ENCODE data around the gene DOCK1.

The DOCK1 gene

DNA sequence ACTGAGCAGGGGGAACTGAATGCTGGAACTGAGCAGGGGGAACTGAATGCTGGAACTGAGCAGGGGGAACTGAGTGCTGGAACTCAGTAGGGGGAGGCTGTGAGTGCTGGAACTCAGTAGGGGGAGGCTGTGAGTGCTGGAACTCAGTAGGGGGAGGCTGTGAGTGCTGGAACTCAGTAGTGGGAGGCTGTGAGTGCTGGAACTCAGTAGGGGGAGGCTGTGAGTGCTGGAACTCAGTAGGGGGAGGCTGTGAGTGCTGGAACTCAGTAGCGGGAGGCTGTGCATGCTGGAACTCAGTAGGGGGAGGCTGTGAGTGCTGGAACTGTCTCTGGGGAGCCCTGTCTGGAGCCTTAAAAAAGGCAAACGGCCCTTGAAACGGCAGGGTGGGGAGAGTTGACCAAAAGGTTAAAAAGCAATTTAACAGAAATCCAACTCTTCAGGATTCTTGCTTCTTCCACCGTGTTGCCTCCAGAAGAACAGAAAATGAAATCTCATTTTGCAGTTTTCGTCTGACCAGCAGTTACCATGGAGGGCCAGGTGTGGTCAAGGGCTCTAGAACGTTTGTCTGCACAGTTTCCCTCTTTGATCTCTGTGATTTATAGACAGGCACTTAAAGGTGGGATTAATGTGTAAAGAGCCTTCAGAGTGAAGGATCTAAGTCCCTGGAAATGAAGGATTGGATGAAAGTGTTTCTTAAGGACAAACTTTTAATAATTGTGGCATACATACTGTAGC lies 19.1 kb downstream of the DOCK1 start:
- Histone ChIP-seq H3K27ac (ENCODE audit: insufficient read depth, low read depth, low read length, poor library complexity, severe bottlenecking) (no peak overlapping the region), H3K9me3 (ENCODE audit: control insufficient read depth, low read length) (no peaks in the 10 kb centered on the region), H3K27me3 (ENCODE audit: control insufficient read depth, insufficient read depth, low read length, poor library complexity, severe bottlenecking) (no peaks in the 10 kb centered on the region), H3K4me3 (ENCODE audit: insufficient read depth, low read depth, low read length) (no peak overlapping the region), H3K36me3 (ENCODE audit: control insufficient read depth, insufficient read depth, low read length) (no peaks in the 10 kb centered on the region), H3K4me1 (ENCODE audit: control insufficient read depth, insufficient read depth, low read length) (peaks cover 10% of the 10 kb centered on the region)
- WGBS, 2 experiments = 74 to 75% methylated on average over 6 of the region's 6 CpGs

DNA sequence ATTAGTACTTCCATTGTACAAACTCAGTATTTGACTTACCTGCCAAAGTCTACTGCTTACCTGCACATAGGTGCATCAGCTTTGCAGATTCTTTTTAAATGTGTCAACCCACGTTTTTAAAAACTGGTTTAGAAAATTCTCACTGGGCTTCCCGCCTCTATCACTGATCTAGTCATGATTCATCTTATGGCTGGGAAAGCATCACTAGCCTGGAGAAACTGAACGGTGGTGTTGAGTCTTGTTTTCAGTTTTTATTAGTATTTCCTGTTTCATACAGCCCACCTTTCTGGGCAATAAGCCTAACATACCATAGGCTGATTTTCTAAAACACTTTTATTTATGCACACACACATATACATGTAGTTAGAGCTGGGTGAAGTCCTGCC lies 19.7 kb downstream of the DOCK1 start:
- H3K4me3 ChIP-seq (ENCODE audit: insufficient read depth, low read depth, low read length) = no peak overlapping the region
- no peaks in the 10 kb centered on the region for H3K36me3 ChIP-seq (ENCODE audit: control insufficient read depth, insufficient read depth, low read length)
- no peaks in the 10 kb centered on the region for H3K9me3 ChIP-seq (ENCODE audit: control insufficient read depth, low read length)
- 83 to 92% methylated on average over 3 of the region's 3 CpGs for WGBS, 2 experiments
- H3K27ac ChIP-seq (ENCODE audit: insufficient read depth, low read depth, low read length, poor library complexity, severe bottlenecking) = no peak overlapping the region
- no peaks in the 10 kb centered on the region for H3K27me3 ChIP-seq (ENCODE audit: control insufficient read depth, insufficient read depth, low read length, poor library complexity, severe bottlenecking)
- peaks cover 4% of the 10 kb centered on the region for H3K4me1 ChIP-seq (ENCODE audit: control insufficient read depth, insufficient read depth, low read length)

DNA sequence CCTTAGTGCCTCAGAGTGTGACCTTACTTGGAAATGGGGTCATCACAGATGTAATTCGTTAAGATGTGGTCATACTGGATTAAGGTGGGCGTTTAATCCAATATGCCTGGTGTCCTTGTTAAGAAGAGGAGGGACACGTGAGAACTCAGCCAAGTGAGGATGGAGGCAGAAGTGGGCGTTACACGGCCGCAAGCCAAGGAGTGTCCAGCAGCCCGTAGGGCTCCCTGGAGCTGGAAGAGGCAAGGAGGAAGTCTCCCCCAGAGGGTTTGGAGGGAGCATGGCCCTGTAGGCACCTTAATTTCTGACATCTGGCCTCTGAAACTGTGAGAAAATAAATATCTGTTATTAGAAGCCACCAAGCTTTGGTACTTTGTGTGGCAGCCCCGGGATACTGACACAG lies 21.3 kb downstream of the DOCK1 start:
- Histone ChIP-seq H3K9me3 (ENCODE audit: control insufficient read depth, low read length) (no peaks in the 10 kb centered on the region), H3K27me3 (ENCODE audit: control insufficient read depth, insufficient read depth, low read length, poor library complexity, severe bottlenecking) (no peaks in the 10 kb centered on the region), H3K27ac (ENCODE audit: insufficient read depth, low read depth, low read length, poor library complexity, severe bottlenecking) (no peak overlapping the region), H3K36me3 (ENCODE audit: control insufficient read depth, insufficient read depth, low read length) (no peaks in the 10 kb centered on the region), H3K4me1 (ENCODE audit: control insufficient read depth, insufficient read depth, low read length) (peaks cover 4% of the 10 kb centered on the region), H3K4me3 (ENCODE audit: insufficient read depth, low read depth, low read length) (no peak overlapping the region)
- WGBS, 2 experiments = 94% methylated on average over 8 of the region's 8 CpGs

DNA sequence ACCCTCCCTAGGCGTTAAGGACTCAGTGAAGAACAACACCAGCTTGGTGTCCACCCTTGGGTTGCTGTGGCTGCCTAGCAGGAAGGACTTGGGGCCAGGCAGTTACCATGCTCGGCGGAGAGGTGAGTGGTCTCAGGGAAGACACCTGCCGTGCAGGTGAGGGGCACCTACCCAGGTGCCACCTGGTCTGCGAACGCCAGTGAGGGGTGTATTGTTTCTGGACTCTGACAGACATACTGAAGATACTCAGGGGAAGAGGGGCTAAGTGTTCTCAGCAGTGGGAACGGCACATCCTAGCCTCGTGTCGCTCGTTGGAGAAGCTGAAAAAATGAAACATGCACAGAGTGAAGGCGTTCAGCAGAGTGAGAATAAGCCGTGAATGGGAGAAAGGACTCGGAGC lies 22.6 kb downstream of the DOCK1 start:
- no peaks in the 10 kb centered on the region for H3K9me3 ChIP-seq (ENCODE audit: control insufficient read depth, low read length)
- H3K4me3 ChIP-seq (ENCODE audit: insufficient read depth, low read depth, low read length) = no peak overlapping the region
- WGBS, 2 experiments = 96 to 97% methylated on average over 13 of the region's 13 CpGs
- H3K27me3 ChIP-seq (ENCODE audit: control insufficient read depth, insufficient read depth, low read length, poor library complexity, severe bottlenecking) = no peaks in the 10 kb centered on the region
- H3K4me1 ChIP-seq (ENCODE audit: control insufficient read depth, insufficient read depth, low read length) = peaks cover 4% of the 10 kb centered on the region
- no peaks in the 10 kb centered on the region for H3K36me3 ChIP-seq (ENCODE audit: control insufficient read depth, insufficient read depth, low read length)
- no peak overlapping the region for H3K27ac ChIP-seq (ENCODE audit: insufficient read depth, low read depth, low read length, poor library complexity, severe bottlenecking)

DNA sequence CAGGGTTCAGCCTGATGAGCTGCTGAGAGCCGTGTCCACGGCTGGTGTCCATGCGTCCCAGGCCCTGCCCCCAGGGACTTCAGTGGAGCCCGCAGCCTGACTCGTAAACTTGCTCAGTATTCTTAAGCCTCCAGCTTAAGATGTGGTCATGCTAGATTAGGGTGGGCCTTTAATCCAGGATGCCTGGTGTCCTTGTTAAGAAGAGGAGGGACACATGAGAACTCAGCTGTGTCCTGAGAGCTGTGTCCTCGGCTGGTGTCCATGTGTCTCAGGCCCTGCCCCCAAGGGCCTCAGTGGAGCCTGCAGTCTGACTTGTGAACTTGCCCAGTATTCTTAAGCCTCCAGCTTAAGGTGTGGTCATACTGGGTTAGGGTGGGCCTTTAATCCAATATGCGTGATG lies 23.0 kb downstream of the DOCK1 start:
- Histone ChIP-seq H3K9me3 (ENCODE audit: control insufficient read depth, low read length) (no peaks in the 10 kb centered on the region), H3K27me3 (ENCODE audit: control insufficient read depth, insufficient read depth, low read length, poor library complexity, severe bottlenecking) (no peaks in the 10 kb centered on the region), H3K36me3 (ENCODE audit: control insufficient read depth, insufficient read depth, low read length) (no peaks in the 10 kb centered on the region), H3K27ac (ENCODE audit: insufficient read depth, low read depth, low read length, poor library complexity, severe bottlenecking) (no peak overlapping the region), H3K4me1 (ENCODE audit: control insufficient read depth, insufficient read depth, low read length) (peaks cover 4% of the 10 kb centered on the region), H3K4me3 (ENCODE audit: insufficient read depth, low read depth, low read length) (no peak overlapping the region)
- 89 to 93% methylated on average over 7 of the region's 7 CpGs for WGBS, 2 experiments

DNA sequence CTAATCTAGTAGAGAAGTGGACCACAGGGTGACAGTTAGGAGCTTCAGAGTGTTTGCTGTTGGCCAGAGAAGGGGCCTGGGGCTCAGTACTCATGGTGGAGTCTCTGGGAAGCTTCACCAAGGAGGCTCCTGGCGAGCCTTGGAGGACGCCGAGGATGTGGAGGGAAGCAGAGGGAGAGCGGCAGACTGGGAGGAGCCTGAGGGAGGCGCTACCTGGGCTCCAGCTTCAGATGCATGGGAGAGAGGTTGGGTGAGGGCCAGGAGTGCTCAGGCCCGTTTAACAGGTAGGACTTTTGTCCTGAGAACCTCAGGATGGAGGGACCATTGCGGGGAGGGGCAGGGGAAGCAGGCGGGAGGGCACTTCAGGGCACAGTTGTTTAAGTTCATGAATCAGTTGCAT lies 24.2 kb downstream of the DOCK1 start:
- no peak overlapping the region for H3K4me3 ChIP-seq (ENCODE audit: insufficient read depth, low read depth, low read length)
- no peaks in the 10 kb centered on the region for H3K9me3 ChIP-seq (ENCODE audit: control insufficient read depth, low read length)
- 96% methylated on average over 8 of the region's 8 CpGs for WGBS, 2 experiments
- H3K4me1 ChIP-seq (ENCODE audit: control insufficient read depth, insufficient read depth, low read length) = peaks cover 4% of the 10 kb centered on the region
- H3K36me3 ChIP-seq (ENCODE audit: control insufficient read depth, insufficient read depth, low read length) = no peaks in the 10 kb centered on the region
- H3K27me3 ChIP-seq (ENCODE audit: control insufficient read depth, insufficient read depth, low read length, poor library complexity, severe bottlenecking) = no peaks in the 10 kb centered on the region
- no peak overlapping the region for H3K27ac ChIP-seq (ENCODE audit: insufficient read depth, low read depth, low read length, poor library complexity, severe bottlenecking)

DNA sequence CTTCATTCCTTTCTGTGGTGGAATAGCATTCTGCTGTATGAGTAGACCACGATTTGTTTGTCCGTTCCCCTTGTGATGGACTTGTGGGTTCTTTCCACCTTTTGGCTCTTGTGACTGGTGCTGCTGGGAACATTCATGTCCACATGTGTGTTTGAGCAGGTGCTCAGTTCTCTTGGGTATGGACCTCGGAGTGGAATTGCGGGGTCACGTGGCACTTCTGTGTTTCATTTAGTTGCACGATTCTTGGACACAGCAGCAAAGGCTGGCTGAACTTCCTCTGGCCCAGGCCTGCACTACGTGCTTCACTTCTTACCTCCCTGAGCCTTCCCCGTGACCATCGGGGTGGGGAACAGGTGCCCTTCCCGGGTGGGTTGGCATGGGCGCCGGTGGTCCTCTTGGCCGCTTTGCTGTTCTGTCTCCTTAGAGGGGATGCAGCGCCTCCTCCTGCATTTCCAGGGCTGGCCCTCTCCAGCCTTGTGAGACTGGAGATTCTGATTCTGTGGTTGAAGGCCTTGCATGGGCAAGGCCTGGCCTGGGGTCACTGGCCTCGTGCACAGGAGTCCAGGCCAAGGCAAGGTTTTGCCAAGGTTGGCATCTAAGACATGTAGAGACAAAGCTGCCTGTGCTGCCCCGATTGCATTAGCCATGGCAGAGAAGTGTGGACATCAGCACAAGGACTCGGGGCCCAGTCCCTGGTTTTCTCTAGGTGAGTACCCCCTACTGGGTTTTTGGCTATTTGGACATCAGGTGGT lies 25.1 kb downstream of the DOCK1 start:
- WGBS, 2 experiments = 90% methylated on average over 17 of the region's 17 CpGs
- Histone ChIP-seq H3K27me3 (ENCODE audit: control insufficient read depth, insufficient read depth, low read length, poor library complexity, severe bottlenecking) (no peaks in the 10 kb centered on the region), H3K4me3 (ENCODE audit: insufficient read depth, low read depth, low read length) (no peak overlapping the region), H3K36me3 (ENCODE audit: control insufficient read depth, insufficient read depth, low read length) (no peaks in the 10 kb centered on the region), H3K9me3 (ENCODE audit: control insufficient read depth, low read length) (no peaks in the 10 kb centered on the region), H3K27ac (ENCODE audit: insufficient read depth, low read depth, low read length, poor library complexity, severe bottlenecking) (no peak overlapping the region), H3K4me1 (ENCODE audit: control insufficient read depth, insufficient read depth, low read length) (peaks cover 4% of the 10 kb centered on the region)

DNA sequence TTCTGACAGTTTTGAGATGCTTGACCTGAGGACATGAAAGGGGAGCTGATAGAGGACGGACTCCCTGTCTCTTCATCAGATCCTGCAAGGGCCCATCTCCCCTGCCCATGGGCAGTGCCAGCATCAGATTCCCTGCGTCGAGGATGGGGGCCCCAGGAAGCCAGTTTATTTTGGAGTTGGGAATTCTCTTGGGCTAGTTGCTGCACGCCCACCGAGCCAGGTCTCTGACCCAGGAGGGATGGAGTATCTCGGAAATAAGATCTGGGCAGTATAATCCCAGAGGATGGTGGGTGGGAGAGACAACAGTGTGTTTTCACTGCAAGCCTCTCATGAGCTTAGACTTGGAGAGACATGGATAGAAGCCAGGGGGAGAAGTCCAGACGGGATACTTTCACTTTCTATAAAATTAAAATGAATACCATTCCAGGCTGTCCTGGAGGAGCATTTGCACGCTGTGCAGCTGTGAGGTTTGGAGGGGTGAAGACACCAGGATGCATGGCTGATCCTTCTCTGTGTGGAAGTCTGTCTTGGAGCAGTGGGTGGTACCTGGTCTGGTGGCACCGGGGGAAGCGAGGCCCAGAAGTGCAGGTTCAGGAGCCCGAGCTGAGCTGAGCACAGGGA lies 25.8 kb downstream of the DOCK1 start:
- 95 to 96% methylated on average over 11 of the region's 11 CpGs for WGBS, 2 experiments
- H3K4me3 ChIP-seq (ENCODE audit: insufficient read depth, low read depth, low read length) = no peak overlapping the region

DNA sequence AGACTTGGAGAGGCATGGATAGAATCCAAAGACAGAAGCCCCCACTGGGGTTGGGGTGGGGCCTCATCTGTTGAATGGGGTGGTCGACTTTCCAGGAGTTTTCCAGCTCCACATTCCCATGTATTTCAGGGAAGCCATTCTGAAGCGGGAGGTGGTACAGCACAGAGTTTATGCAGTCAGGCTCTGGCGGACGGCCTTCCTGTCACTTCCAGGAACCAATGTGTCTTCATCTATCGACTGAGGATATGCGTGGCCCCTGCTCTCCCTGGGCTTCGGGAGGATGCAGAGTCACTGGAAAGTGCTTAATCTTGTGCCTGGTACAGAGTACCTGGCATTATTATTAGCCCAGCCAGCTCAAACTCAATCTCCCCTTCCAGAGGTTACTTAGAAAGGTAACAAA lies 26.3 kb downstream of the DOCK1 start:
- Histone ChIP-seq H3K4me3 (ENCODE audit: insufficient read depth, low read depth, low read length) (no peak overlapping the region), H3K27ac (ENCODE audit: insufficient read depth, low read depth, low read length, poor library complexity, severe bottlenecking) (no peak overlapping the region), H3K4me1 (ENCODE audit: control insufficient read depth, insufficient read depth, low read length) (peaks cover 4% of the 10 kb centered on the region), H3K36me3 (ENCODE audit: control insufficient read depth, insufficient read depth, low read length) (no peaks in the 10 kb centered on the region), H3K9me3 (ENCODE audit: control insufficient read depth, low read length) (no peaks in the 10 kb centered on the region), H3K27me3 (ENCODE audit: control insufficient read depth, insufficient read depth, low read length, poor library complexity, severe bottlenecking) (no peaks in the 10 kb centered on the region)
- 95 to 96% methylated on average over 7 of the region's 7 CpGs for WGBS, 2 experiments

More for the DNA sequence above, 25.8 kb downstream of the DOCK1 start:
- Histone ChIP-seq H3K36me3 (ENCODE audit: control insufficient read depth, insufficient read depth, low read length) (no peaks in the 10 kb centered on the region), H3K9me3 (ENCODE audit: control insufficient read depth, low read length) (no peaks in the 10 kb centered on the region), H3K27me3 (ENCODE audit: control insufficient read depth, insufficient read depth, low read length, poor library complexity, severe bottlenecking) (no peaks in the 10 kb centered on the region), H3K4me1 (ENCODE audit: control insufficient read depth, insufficient read depth, low read length) (peaks cover 4% of the 10 kb centered on the region), H3K27ac (ENCODE audit: insufficient read depth, low read depth, low read length, poor library complexity, severe bottlenecking) (no peak overlapping the region)

DNA sequence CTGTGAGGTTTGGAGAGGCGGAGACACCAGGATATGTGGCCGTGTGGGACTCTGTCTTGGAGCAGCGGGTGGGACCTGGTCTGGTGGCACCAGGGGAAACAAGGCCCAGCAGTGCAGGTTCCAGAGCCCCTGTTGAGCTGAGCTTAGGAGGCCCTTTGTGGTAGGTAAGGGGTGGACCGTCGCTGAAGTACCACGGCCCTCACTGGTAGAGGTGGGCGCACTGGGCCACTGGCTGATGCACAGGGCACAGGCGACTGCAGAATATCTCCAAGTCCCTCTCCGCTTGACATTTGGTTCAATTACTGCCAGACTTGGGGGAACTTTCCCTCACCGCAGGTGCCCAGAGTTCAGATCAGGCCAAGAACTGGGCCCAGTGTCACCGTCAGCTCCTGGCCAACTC lies 27.3 kb downstream of the DOCK1 start:
- 95% methylated on average over 11 of the region's 11 CpGs for WGBS, 2 experiments
- H3K27me3 ChIP-seq (ENCODE audit: control insufficient read depth, insufficient read depth, low read length, poor library complexity, severe bottlenecking) = no peaks in the 10 kb centered on the region

More for the DNA sequence above, 27.3 kb downstream of the DOCK1 start:
- H3K4me1 ChIP-seq (ENCODE audit: control insufficient read depth, insufficient read depth, low read length) = peaks cover 4% of the 10 kb centered on the region
- H3K9me3 ChIP-seq (ENCODE audit: control insufficient read depth, low read length) = no peaks in the 10 kb centered on the region
- H3K36me3 ChIP-seq (ENCODE audit: control insufficient read depth, insufficient read depth, low read length) = no peaks in the 10 kb centered on the region
- no peak overlapping the region for H3K27ac ChIP-seq (ENCODE audit: insufficient read depth, low read depth, low read length, poor library complexity, severe bottlenecking)
- no peak overlapping the region for H3K4me3 ChIP-seq (ENCODE audit: insufficient read depth, low read depth, low read length)

All from ectodermal cell (in vitro differentiated cells).